DOHH2 (cell line): ENCODE measurements around the gene CCL2.

Experiments used
- CTCF ChIP-seq: fragments of 200-600 bp; sonication (generic); IDR thresholded peaks from one replicate; pipeline ENCODE4 v1.5.1; 2014; ENCODE audit warnings: antibody characterized with exemption, mild to moderate bottlenecking, low read depth, low read length; ENCODE audit not compliant: poor library complexity, severe bottlenecking
- EZH2phosphoT487 ChIP-seq: fragments of 200-600 bp; sonication (generic); IDR thresholded peaks from 2 replicates; pipeline ENCODE4 v1.6.1; 2017; ENCODE audit warnings: borderline replicate concordance, mild to moderate bottlenecking, antibody characterized with exemption, low read length, moderate library complexity, mixed read lengths

- TF ChIP-seq CTCF (no peak), EZH2phosphoT487 (no peak)
Measured at GRCh38 chr17:34305061-34305460, 50.0 kb downstream of the CCL2 start.
